Kidney epithelial cell (primary cell): Measurements from ENCODE around the gene DPY19L1. TPM values are rescaled to one million over a fixed set of nuclear protein-coding genes. Genes with fewer than 3 reads are reported as not detected.
"Not testable (repeated sequence)": the region's sequence is repeated elsewhere in the genome, so short reads cannot be mapped to it uniquely, and the experiment has no call there.

Experiments
- DNase-seq: peaks from one replicate; pipeline ENCODE4 v3.0.0-alpha.2; 2010; ENCODE audit warnings: low read depth
- H3K27me3 ChIP-seq: 2 replicates; pipeline ENCODE4 v1.6.0; 2011; ENCODE audit warnings: low read length; ENCODE audit not compliant: control insufficient read depth, insufficient read depth
- H3K36me3 ChIP-seq: 2 replicates; pipeline ENCODE4 v1.5.1; 2011; ENCODE audit warnings: low read length; ENCODE audit not compliant: control insufficient read depth, insufficient read depth
- H3K4me3 ChIP-seq: 2 replicates; pipeline ENCODE4 v1.5.1; 2011; ENCODE audit warnings: low read depth, mild to moderate bottlenecking, control low read depth, low read length
- total RNA-seq: library from RNA; depleted of rRNA; stranded (reverse); fragments of >200 nt; gene quantifications from 2 replicates; pipeline ENCODE4 v1.2.3, GENCODE V29; 2015
- TF ChIP-seq, protein P1 (sequence below): IDR thresholded peaks from 2 replicates; pipeline ENCODE4 v1.5.1; 2011; ENCODE audit warnings: mild to moderate bottlenecking, moderate library complexity, low read length, control low read depth, inconsistent platforms; ENCODE audit not compliant: insufficient read depth, poor library complexity, severe bottlenecking

DPY19L1 gene
- total RNA-seq, 1 donor from 2014 or later = 64.3 TPM

DNA sequence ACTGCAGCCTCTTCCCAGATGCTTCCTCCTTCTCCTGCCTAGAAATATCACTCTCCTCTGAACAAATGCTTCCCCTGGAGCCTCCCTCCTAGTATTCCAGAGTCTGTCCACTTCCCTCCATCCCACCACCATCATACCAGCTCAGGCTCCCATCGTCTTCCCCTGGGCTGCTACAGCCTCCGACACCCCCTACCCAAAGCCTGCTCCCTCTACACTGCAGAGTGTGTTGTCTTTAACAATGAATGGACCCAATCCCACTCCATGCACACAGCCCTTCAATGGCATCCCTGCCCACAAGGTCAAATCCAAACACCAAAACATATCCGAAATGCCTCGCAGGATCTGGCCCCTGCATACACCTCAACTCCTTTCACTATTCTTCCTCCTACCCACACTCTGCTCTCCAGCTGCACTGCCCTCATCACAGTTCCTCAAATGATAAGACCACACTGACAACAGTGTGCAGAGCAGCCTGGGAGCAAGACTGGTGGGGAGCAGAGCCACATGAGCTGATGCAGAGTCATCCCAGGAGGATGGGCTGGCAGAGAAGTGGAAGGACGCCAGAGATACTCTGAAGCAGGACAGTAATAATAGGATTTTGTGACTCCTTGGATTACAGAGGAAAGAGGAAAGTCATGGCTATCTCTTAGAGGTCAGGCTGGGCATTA is 40.7 kb downstream of the DPY19L1 start:
- not testable (repeated sequence) for H3K27me3 ChIP-seq, H3K36me3 ChIP-seq, H3K4me3 ChIP-seq, DNase-seq

DNA sequence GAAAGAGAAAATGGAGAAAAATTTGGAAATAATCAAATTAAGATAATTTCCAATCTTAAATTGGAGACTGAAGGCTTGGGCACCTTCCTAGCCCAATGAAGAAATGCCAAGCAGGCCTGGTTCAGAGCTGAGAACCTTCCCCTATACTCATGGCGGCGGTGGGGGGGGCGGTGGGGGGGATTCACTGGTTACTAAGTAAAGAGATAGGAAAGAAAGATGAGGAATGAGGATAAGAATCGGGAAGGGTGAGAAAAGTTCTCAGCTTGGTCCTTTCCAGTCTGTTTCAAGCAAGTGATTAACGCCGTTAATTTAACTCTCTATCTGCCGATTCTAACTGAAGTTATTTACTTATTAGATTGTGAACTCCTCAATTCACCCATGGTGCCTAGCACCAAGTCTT is 41.5 kb downstream of the DPY19L1 start:
- TF ChIP-seq, protein P1, sequence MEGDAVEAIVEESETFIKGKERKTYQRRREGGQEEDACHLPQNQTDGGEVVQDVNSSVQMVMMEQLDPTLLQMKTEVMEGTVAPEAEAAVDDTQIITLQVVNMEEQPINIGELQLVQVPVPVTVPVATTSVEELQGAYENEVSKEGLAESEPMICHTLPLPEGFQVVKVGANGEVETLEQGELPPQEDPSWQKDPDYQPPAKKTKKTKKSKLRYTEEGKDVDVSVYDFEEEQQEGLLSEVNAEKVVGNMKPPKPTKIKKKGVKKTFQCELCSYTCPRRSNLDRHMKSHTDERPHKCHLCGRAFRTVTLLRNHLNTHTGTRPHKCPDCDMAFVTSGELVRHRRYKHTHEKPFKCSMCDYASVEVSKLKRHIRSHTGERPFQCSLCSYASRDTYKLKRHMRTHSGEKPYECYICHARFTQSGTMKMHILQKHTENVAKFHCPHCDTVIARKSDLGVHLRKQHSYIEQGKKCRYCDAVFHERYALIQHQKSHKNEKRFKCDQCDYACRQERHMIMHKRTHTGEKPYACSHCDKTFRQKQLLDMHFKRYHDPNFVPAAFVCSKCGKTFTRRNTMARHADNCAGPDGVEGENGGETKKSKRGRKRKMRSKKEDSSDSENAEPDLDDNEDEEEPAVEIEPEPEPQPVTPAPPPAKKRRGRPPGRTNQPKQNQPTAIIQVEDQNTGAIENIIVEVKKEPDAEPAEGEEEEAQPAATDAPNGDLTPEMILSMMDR = no peak
- no peaks in the 10 kb centered on the region for H3K27me3 ChIP-seq
- no peak for DNase-seq

DNA sequence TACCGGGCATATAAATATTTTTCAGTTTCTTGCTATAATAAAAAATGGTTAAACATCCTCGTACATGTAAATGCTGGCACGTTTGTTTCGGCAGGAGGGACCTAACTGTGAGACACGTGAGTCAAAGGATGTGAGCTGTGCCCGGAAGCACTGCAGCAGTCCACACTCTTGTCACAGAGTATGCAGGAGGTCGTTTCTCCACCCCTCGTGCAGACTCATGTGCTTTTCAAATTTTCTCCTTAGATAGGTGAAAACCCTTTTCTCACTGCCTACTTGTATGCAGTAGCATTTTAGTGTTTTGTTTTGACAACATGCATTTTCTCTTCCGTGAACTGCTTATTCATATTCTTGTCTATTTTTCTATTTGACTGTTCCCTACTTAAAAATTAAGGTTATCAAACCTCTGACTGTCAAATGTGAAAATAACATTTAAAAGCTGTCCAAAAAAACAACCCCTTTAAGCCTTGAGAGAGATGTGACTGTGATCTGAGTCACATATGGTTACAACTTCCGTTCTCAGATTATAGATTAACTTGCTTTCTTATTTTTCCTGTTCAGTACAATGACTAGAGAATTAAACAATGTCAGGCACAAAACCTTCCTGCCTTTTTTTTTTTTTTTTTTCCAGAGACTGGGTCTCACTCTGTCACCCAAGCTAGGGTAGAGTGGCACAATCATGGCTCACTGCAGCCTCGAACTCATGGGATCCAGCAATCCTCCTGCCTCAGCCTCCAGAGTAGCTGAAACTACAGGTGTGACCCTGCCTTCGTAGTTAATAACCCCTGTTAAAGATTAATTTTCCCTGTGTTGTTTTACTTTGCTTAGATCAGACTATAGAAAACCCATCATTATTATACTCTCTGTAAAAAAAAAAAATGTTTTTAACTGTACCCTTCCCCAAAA is 45.1 kb downstream of the DPY19L1 start:
- Histone ChIP-seq H3K27me3 (no peaks in the 10 kb centered on the region), H3K4me3 (no peak overlapping the region), H3K36me3 (no peaks in the 10 kb centered on the region)
- no peak for DNase-seq
- TF ChIP-seq, protein P1 = no peak

More for the DNA sequence above, 41.5 kb downstream of the DPY19L1 start:
- no peaks in the 10 kb centered on the region for H3K36me3 ChIP-seq
- H3K4me3 ChIP-seq = no peak overlapping the region

DNA sequence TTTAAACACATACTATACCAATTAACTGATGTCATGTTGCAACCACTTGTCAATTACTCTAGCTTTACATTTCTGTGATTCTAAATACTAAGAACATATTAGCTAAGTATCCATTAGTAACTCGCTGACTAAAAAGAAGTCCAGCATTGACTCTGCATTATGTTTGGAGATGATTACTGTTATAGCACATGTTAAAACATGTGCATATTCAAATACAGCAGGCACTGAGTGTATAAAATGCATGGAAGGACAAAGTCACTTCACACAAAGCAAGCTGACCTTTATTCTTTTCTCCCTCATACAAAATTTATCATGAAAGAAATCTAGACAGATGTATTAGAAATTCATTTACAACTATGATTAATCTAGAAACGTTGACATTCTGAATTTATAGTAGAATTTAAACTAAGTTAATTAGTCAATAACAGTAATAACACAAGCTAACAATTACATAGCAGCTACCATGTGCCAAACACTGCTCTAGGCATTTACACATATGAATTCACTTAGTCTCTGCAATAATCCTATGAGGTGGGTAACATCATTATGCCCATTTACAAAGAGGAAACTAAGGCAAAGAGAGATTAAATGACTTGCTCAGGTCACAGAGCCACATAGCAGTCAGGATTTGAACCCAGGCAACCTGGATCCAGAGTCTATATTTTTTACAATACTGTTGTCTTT is 48.7 kb downstream of the DPY19L1 start:
- not testable (repeated sequence) for H3K27me3 ChIP-seq, DNase-seq, H3K36me3 ChIP-seq, H3K4me3 ChIP-seq

DNA sequence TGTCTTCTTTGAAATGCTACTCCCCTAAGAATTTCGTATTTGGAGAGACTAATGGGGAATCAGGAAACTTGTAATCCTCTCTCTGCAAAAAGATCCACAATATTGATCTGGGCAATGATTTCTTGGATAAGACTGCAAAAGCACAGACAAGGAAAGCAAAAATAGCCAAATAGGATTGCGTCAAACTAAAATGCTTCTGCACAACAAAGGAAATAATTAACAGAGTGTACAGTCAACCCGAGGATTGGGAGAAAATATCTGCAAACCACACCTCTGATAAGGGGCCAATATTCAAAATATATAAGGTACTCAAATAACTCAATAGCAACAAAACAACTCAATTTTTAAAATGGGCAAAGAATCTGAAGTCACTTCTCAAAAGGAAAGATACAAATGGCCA is 52.1 kb downstream of the DPY19L1 start:
- not testable (repeated sequence) for H3K4me3 ChIP-seq, H3K36me3 ChIP-seq, DNase-seq, H3K27me3 ChIP-seq

DNA sequence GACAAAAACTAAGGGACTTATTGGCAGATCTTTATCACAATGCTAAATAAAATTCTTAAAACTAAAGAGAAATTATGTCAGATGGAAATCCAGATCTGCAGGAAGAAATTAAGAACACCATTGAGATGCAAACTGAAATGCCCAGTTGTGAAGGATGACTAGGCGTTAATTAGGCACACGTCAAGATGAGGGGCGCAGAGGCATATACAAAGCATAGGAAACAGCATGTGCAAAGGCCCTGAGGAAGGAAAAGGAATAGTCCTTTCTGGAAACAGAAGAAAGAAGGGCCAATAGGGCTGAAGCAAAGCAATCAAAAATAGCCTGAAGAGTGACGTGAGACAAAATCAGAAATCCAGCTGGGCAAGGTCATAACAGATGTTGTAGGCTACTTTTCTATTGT is 53.1 kb downstream of the DPY19L1 start:
- not testable (repeated sequence) for DNase-seq

DNA sequence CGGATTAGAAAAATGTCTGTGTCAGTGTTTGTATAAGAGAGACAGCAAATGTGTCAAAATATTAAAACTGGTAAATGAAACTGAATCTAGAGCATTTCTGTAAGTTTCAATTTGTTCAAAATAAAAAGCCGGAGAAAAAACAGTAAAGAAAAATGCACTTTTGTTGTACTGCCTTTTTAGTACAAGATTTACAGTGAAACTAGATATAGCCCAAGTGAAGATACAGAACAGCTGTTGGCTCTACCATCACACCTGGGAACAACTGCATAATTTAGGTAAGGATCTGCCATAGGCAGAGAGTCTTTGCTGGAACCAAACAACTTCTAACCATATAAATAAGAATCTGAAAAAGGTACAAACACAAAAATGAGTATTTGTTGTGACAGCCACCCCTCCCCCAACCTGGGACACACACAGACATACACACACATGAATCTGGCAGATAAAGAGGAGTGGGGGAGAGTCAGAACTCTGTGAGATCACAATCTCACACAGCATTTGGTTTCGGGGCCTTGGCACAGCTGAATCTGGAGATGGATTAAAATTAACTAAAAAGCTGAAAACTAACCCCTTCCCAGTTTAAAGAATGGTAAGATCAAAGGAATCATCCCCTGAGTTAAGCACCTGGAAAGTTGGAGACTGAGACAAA is 54.8 kb downstream of the DPY19L1 start:
- Histone ChIP-seq H3K27me3 (no peaks in the 10 kb centered on the region), H3K36me3 (no peaks in the 10 kb centered on the region), H3K4me3 (no peak overlapping the region)
- no peak for DNase-seq
- TF ChIP-seq, protein P1 = no peak

More for the DNA sequence above, 53.1 kb downstream of the DPY19L1 start:
- not testable (repeated sequence) for H3K4me3 ChIP-seq, H3K27me3 ChIP-seq, H3K36me3 ChIP-seq

DNA sequence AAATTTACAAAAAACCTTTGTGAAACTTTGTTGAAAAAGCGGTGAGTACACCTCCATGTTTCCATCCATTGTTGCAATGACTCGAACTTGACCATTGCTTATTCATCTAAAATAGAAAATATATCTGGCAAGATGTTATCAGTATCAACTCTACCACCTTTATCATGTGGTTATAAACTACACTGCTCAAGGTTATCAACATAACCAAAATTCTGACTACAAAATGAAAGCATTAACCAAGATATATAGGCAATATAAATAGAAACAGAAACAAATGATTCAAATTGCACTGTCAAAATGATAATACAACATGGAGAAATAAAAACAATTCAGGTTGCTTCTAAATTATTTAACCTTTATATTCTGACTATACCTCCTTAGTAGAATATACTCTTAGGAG is 58.2 kb downstream of the DPY19L1 start:
- not testable (repeated sequence) for H3K36me3 ChIP-seq, DNase-seq, H3K27me3 ChIP-seq, H3K4me3 ChIP-seq
